Islet of Langerhans (tissue), 1 donor: Measurements from ENCODE around the gene GABBR2.
"Not testable (repeated sequence)": the region's sequence is repeated elsewhere in the genome, so short reads cannot be mapped to it uniquely, and the experiment has no call there.

Experiments
- FAIRE-seq: peaks from one replicate; lab custom pipeline; 2011; peaks lifted over from hg19 to GRCh38; lab: Jason Lieb, UNC

GABBR2 gene

GRCh38 chr9:98477884-98478283, 230.9 kb downstream of the GABBR2 start:
- FAIRE-seq: no peak

- FAIRE-seq: no peak
Observed at GRCh38 chr9:98472216-98472615, 236.5 kb downstream of the GABBR2 start.

- no peak for FAIRE-seq
Observed at GRCh38 chr9:98471185-98471584, 237.6 kb downstream of the GABBR2 start.

GRCh38 chr9:98468567-98469239, 240.0 kb downstream of the GABBR2 start:
- FAIRE-seq: no peak

GRCh38 chr9:98465799-98466198, 242.9 kb downstream of the GABBR2 start:
- no peak for FAIRE-seq

- FAIRE-seq: not testable (repeated sequence)
Observed at GRCh38 chr9:98464156-98464690, 244.5 kb downstream of the GABBR2 start.

- FAIRE-seq: no peak
Observed at GRCh38 chr9:98462310-98462709, 246.4 kb downstream of the GABBR2 start.

- FAIRE-seq: no peak
Observed at GRCh38 chr9:98460704-98461103, 248.0 kb downstream of the GABBR2 start.

- no peak for FAIRE-seq
Observed at GRCh38 chr9:98457726-98458370, 250.9 kb downstream of the GABBR2 start.

GRCh38 chr9:98456156-98456613, 252.6 kb downstream of the GABBR2 start:
- no peak for FAIRE-seq

- FAIRE-seq: no peak
Observed at GRCh38 chr9:98455256-98456155, 253.2 kb downstream of the GABBR2 start.

GRCh38 chr9:98453589-98454311, 255.0 kb downstream of the GABBR2 start:
- no peak for FAIRE-seq

GRCh38 chr9:98451576-98451975, 257.2 kb downstream of the GABBR2 start:
- no peak for FAIRE-seq

GRCh38 chr9:98450496-98450895, 258.2 kb downstream of the GABBR2 start:
- FAIRE-seq: no peak

- FAIRE-seq: no peak
Observed at GRCh38 chr9:98449871-98450270, 258.9 kb downstream of the GABBR2 start.

GRCh38 chr9:98445576-98445975, 263.2 kb downstream of the GABBR2 start:
- no peak for FAIRE-seq

GRCh38 chr9:98444601-98445000, 264.1 kb downstream of the GABBR2 start:
- FAIRE-seq: no peak

GRCh38 chr9:98442541-98442940, 266.2 kb downstream of the GABBR2 start:
- FAIRE-seq: no peak

- FAIRE-seq: no peak
Observed at GRCh38 chr9:98442114-98442513, 266.6 kb downstream of the GABBR2 start.

- FAIRE-seq: no peak
Observed at GRCh38 chr9:98438666-98439065, 270.1 kb downstream of the GABBR2 start.

- no peak for FAIRE-seq
Observed at GRCh38 chr9:98437458-98438034, 271.2 kb downstream of the GABBR2 start.

GRCh38 chr9:98432960-98433359, 275.8 kb downstream of the GABBR2 start:
- no peak for FAIRE-seq
